Neural cell (in vitro differentiated cells): ENCODE data around the gene ARHGAP29. TPM values are rescaled to one million over a fixed set of nuclear protein-coding genes. Genes with fewer than 3 reads are reported as not detected.

Experiments used
- H2AFZ ChIP-seq: fragments of 200-600, 300-800 bp; sonication (generic), shearing (Covaris generic); 2 replicates; pipeline ENCODE4 v1.6.0; 2014; ENCODE audit warnings: low read depth, mild to moderate bottlenecking, antibody characterized with exemption, low read length, moderate library complexity
- H3F3A ChIP-seq: fragments of 200-600 bp; shearing (Covaris generic); 2 replicates; pipeline ENCODE4 v1.6.1; 2016; ENCODE audit warnings: mild to moderate bottlenecking, moderate library complexity, mixed read lengths, antibody characterized with exemption, low read length; ENCODE audit not compliant: insufficient read depth, poor library complexity, severe bottlenecking
- H3K27ac ChIP-seq: fragments of 200-600, 300-800 bp; sonication (generic), shearing (Covaris generic); 2 replicates; pipeline ENCODE4 v1.5.1; 2014; ENCODE audit warnings: mild to moderate bottlenecking, low read length, moderate library complexity
- H3K27me3 ChIP-seq: fragments of 300-800, 200-600 bp; sonication (generic), shearing (Covaris generic); 2 replicates; pipeline ENCODE4 v1.6.0; 2014; ENCODE audit warnings: mild to moderate bottlenecking, low read depth, low read length, moderate library complexity; ENCODE audit not compliant: insufficient read depth
- H3K36me3 ChIP-seq: fragments of 300-800, 200-600 bp; sonication (generic), shearing (Covaris generic); 2 replicates; pipeline ENCODE4 v1.5.1; 2014; ENCODE audit warnings: mild to moderate bottlenecking, antibody characterized with exemption, low read length, moderate library complexity; ENCODE audit not compliant: insufficient read depth
- H3K4me2 ChIP-seq: fragments of 300-800, 200-600 bp; sonication (generic), shearing (Covaris generic); 2 replicates; pipeline ENCODE4 v1.6.0; 2014; ENCODE audit warnings: mild to moderate bottlenecking, low read length
- H3K4me3 ChIP-seq: fragments of 300-800, 200-600 bp; sonication (generic), shearing (Covaris generic); 2 replicates; pipeline ENCODE4 v1.5.1; 2014; ENCODE audit warnings: mild to moderate bottlenecking, low read length, moderate library complexity
- H3K79me2 ChIP-seq: fragments of 200-600 bp; shearing (Covaris generic); replicated peaks from 2 replicates; pipeline ENCODE4 v1.6.0; 2014; ENCODE audit warnings: mild to moderate bottlenecking, low read length, moderate library complexity; ENCODE audit not compliant: insufficient read depth
- H3K9ac ChIP-seq: fragments of 300-800, 200-600 bp; sonication (generic), shearing (Covaris generic); 2 replicates; pipeline ENCODE4 v1.6.1; 2016; ENCODE audit warnings: mild to moderate bottlenecking, low read length, mixed read lengths
- H3K9me2 ChIP-seq: fragments of 200-600 bp; shearing (Covaris generic); 2 replicates; pipeline ENCODE4 v1.6.1; 2016; ENCODE audit warnings: mild to moderate bottlenecking, low read length, mixed read lengths; ENCODE audit not compliant: insufficient read depth
- H3K9me3 ChIP-seq: fragments of 200-600, 300-800 bp; sonication (generic), shearing (Covaris generic); 2 replicates; pipeline ENCODE4 v1.6.1; 2016; ENCODE audit warnings: mild to moderate bottlenecking, mixed run types, low read length, moderate library complexity, mixed read lengths
- H4K20me1 ChIP-seq: fragments of 200-600 bp; shearing (Covaris generic); 2 replicates; pipeline ENCODE4 v1.6.1; 2016; ENCODE audit warnings: mild to moderate bottlenecking, mixed run types; ENCODE audit not compliant: insufficient read depth
- CTCF ChIP-seq: fragments of 450-650 bp; IDR thresholded peaks from 2 replicates; pipeline ENCODE4 v1.5.1; 2014; ENCODE audit warnings: antibody characterized with exemption, mild to moderate bottlenecking, moderate library complexity; ENCODE audit not compliant: poor library complexity, severe bottlenecking
- EP300 ChIP-seq: fragments of 450-650 bp; conservative IDR thresholded peaks from 2 replicates; pipeline ENCODE4 v1.6.1; 2014; ENCODE audit warnings: antibody characterized with exemption, mild to moderate bottlenecking, moderate library complexity; ENCODE audit not compliant: poor library complexity, severe bottlenecking
- EZH2 ChIP-seq: fragments of 200-600, 300-800 bp; shearing (Covaris generic), sonication (generic); IDR thresholded peaks from 2 replicates; pipeline ENCODE4 v1.6.1; 2014; ENCODE audit warnings: antibody characterized with exemption, low read length, borderline replicate concordance, mild to moderate bottlenecking; ENCODE audit not compliant: insufficient read depth, poor library complexity, severe bottlenecking
- MXI1 ChIP-seq: fragments of 450-650 bp; conservative IDR thresholded peaks from 2 replicates; pipeline ENCODE4 v1.6.1; 2014; ENCODE audit warnings: antibody characterized with exemption, mild to moderate bottlenecking; ENCODE audit not compliant: poor library complexity, severe bottlenecking
- POLR2AphosphoS5 ChIP-seq: IDR thresholded peaks from 2 replicates; pipeline ENCODE4 v1.6.1; 2012
- RAD21 ChIP-seq: fragments of 450-650 bp; conservative IDR thresholded peaks from 2 replicates; pipeline ENCODE4 v1.6.1; 2014; ENCODE audit warnings: antibody characterized with exemption, mild to moderate bottlenecking, moderate library complexity
- REST ChIP-seq: IDR thresholded peaks from 2 replicates; pipeline ENCODE4 v1.6.1; 2012; ENCODE audit warnings: borderline replicate concordance
- SMC3 ChIP-seq: fragments of 450-650 bp; conservative IDR thresholded peaks from 2 replicates; pipeline ENCODE4 v1.6.1; 2014; ENCODE audit warnings: antibody characterized with exemption, mild to moderate bottlenecking, moderate library complexity; ENCODE audit not compliant: poor library complexity
- TAF1 ChIP-seq: IDR thresholded peaks from 2 replicates; pipeline ENCODE4 v1.6.1; 2012; ENCODE audit warnings: low read depth
- polyA plus RNA-seq: library from polyadenylated mRNA; depleted of rRNA; stranded (reverse); fragments of >200 nt; gene quantifications from 2 replicates; pipeline ENCODE4 v1.2.3, GENCODE V29; 2014

ARHGAP29 gene
- polyA plus RNA-seq, 1 donor from 2014 or later = 1.2 TPM

GRCh38 chr1:94286864-94287437 is 49.6 kb upstream of the ARHGAP29 start:
- Histone ChIP-seq H3K9me3 (no peaks in the 10 kb centered on the region), H3K27ac (no peak overlapping the region), H4K20me1 (no peaks in the 10 kb centered on the region), H3K4me2 (no peak overlapping the region), H3K79me2 (no peaks in the 10 kb centered on the region), H2AFZ (no peak overlapping the region), H3K9ac (no peak overlapping the region), H3K9me2 (no peaks in the 10 kb centered on the region), H3K4me3 (no peak overlapping the region), H3F3A (no peaks in the 10 kb centered on the region), H3K36me3 (no peaks in the 10 kb centered on the region), H3K27me3 (no peaks in the 10 kb centered on the region)
- TF ChIP-seq POLR2AphosphoS5 = no peak
- no peak for TF ChIP-seq SMC3
- no peak for TF ChIP-seq MXI1
- TF ChIP-seq EP300 = no peak
- TF ChIP-seq TAF1 = no peak
- no peak for TF ChIP-seq CTCF
- TF ChIP-seq RAD21 = no peak
- no peak for TF ChIP-seq REST
- no peak for TF ChIP-seq EZH2

- H3K36me3 ChIP-seq = no peaks in the 10 kb centered on the region
- H3K4me2 ChIP-seq = no peak overlapping the region
- no peaks in the 10 kb centered on the region for H3K79me2 ChIP-seq
- no peak overlapping the region for H3K27ac ChIP-seq
- no peaks in the 10 kb centered on the region for H3K27me3 ChIP-seq
- H3K9me2 ChIP-seq = no peaks in the 10 kb centered on the region
- H3F3A ChIP-seq = no peaks in the 10 kb centered on the region
- no peak overlapping the region for H2AFZ ChIP-seq
- H3K9ac ChIP-seq = no peak overlapping the region
- no peak for TF ChIP-seq MXI1
- TF ChIP-seq POLR2AphosphoS5 = no peak
- TF ChIP-seq CTCF = no peak
- TF ChIP-seq TAF1 = no peak
- TF ChIP-seq SMC3 = no peak
- no peak for TF ChIP-seq EZH2
- no peak for TF ChIP-seq REST
- no peak for TF ChIP-seq EP300
- no peaks in the 10 kb centered on the region for H3K9me3 ChIP-seq
- no peak overlapping the region for H3K4me3 ChIP-seq
- no peaks in the 10 kb centered on the region for H4K20me1 ChIP-seq
Observed at GRCh38 chr1:94285031-94285654, 47.8 kb upstream of the ARHGAP29 start.
